ENCODE data around the gene TACC2.

GRCh38 chr10:122120008-122120744 is 131.2 kb downstream of the TACC2 start:
- TF ChIP-seq CTCF (IDR thresholded peaks at IDR 0.05; ENCODE audit: borderline replicate concordance, extremely low read depth, low read length, poor library complexity, severe bottlenecking) (no peak), EZH2 (IDR thresholded peaks at IDR 0.05; ENCODE audit: borderline replicate concordance, low read depth, low read length, severe bottlenecking) (no peak)

Data from DND-41 (cell line).